NCI-H446 treated with DMSO at 0.1 percent for 48 hours (cell line): Measurements from ENCODE around the gene EHMT1.
"Not testable (repeated sequence)": the region's sequence is repeated elsewhere in the genome, so short reads cannot be mapped to it uniquely, and the experiment has no call there.

ENCODE experiments used
- DNase-seq: peaks from one replicate; lab custom pipeline; 2025; lab: John Stamatoyannopoulos, UW

Gene EHMT1

GRCh38 chr9:137694962-137695875, 76.4 kb downstream of the EHMT1 start:
- no peak for DNase-seq

GRCh38 chr9:137696136-137696925, 77.5 kb downstream of the EHMT1 start:
- no peak for DNase-seq

- no peak for DNase-seq
Observed at GRCh38 chr9:137697193-137697592, 78.4 kb downstream of the EHMT1 start.

GRCh38 chr9:137697832-137698231, 79.0 kb downstream of the EHMT1 start:
- no peak for DNase-seq

GRCh38 chr9:137700911-137701310, 82.1 kb downstream of the EHMT1 start:
- no peak for DNase-seq

GRCh38 chr9:137702615-137703379, 84.0 kb downstream of the EHMT1 start:
- no peak for DNase-seq

GRCh38 chr9:137703842-137704508, 85.2 kb downstream of the EHMT1 start:
- no peak for DNase-seq

GRCh38 chr9:137705443-137705863, 86.6 kb downstream of the EHMT1 start:
- no peak for DNase-seq

- DNase-seq: no peak
Observed at GRCh38 chr9:137705906-137706305, 87.1 kb downstream of the EHMT1 start.

GRCh38 chr9:137707361-137707760, 88.6 kb downstream of the EHMT1 start:
- no peak for DNase-seq

- DNase-seq: no peak
Observed at GRCh38 chr9:137708590-137709284, 89.9 kb downstream of the EHMT1 start.

- DNase-seq: no peak
Observed at GRCh38 chr9:137709411-137710101, 90.8 kb downstream of the EHMT1 start.

GRCh38 chr9:137710704-137711103, 91.9 kb downstream of the EHMT1 start:
- no peak for DNase-seq

- no peak for DNase-seq
Observed at GRCh38 chr9:137711678-137712105, 92.9 kb downstream of the EHMT1 start.

- DNase-seq: no peak
Observed at GRCh38 chr9:137715321-137715720, 96.5 kb downstream of the EHMT1 start.

- not testable (repeated sequence) for DNase-seq
Observed at GRCh38 chr9:137715866-137716693, 97.3 kb downstream of the EHMT1 start.

GRCh38 chr9:137716694-137717287, 98.0 kb downstream of the EHMT1 start:
- DNase-seq: no peak

GRCh38 chr9:137717776-137718327, 99.0 kb downstream of the EHMT1 start:
- DNase-seq: no peak

- no peak for DNase-seq
Observed at GRCh38 chr9:137719194-137719593, 100.4 kb downstream of the EHMT1 start.
